GM12878 (cell line): ENCODE measurements around the gene RMC1. TPM values are rescaled to one million over a fixed set of nuclear protein-coding genes. Genes with fewer than 3 reads are reported as not detected.

ENCODE experiments used
- ATAC-seq: fragments of 200-7000 bp; cut with Tn5 transposase; 3 replicates; pipeline ENCODE4 v1.9.1; 2020; ENCODE audit warnings: mild to moderate bottlenecking, moderate library complexity
- BruUV-seq: library from RNA; stranded (reverse); fragments of 400-500 nt; replicated peaks from 2 replicates; lab custom pipeline; 2021; lab: Mats Ljungman, UMichigan
- CTCF ChIA-PET: fragments of 300-600 bp; sonication (Branson Sonifier 250); formaldehyde crosslinking; extraction: SDS; loops from one replicate; lab custom pipeline; 2021; ENCODE audit warnings: inconsistent platforms; lab: Yijun Ruan, JAX
- POLR2A ChIA-PET: fragments of 350-600 bp; formaldehyde crosslinking; extraction: SDS; loops from one replicate; lab custom pipeline; 2021; ENCODE audit warnings: inconsistent platforms; lab: Charles Lee
- RAD21 ChIA-PET: fragments of 300-600 bp; sonication (Branson Sonifier 250); formaldehyde crosslinking; loops from one replicate; lab custom pipeline; 2023; ENCODE audit warnings: antibody characterized with exemption; ENCODE audit not compliant: unreplicated experiment; lab: Charles Lee
- SMC1A ChIA-PET: fragments of 300-600 bp; sonication (Branson Sonifier 250); formaldehyde crosslinking; loops from one replicate; lab custom pipeline; 2023; ENCODE audit not compliant: unreplicated experiment, uncharacterized antibody; lab: Charles Lee
- DNase-seq: peaks from one replicate; pipeline ENCODE4 v3.0.0-alpha.2; 2011; ENCODE audit warnings: low read depth, low spot score
- FAIRE-seq: peaks from 3 replicates; lab custom pipeline; 2011; peaks lifted over from hg19 to GRCh38; lab: Jason Lieb, UNC
- H2AFZ ChIP-seq: 2 replicates; pipeline ENCODE4 v1.6.0; 2011; ENCODE audit warnings: low read depth, low read length, control low read depth; ENCODE audit not compliant: control insufficient read depth
- H3K27ac ChIP-seq: 2 replicates; pipeline ENCODE4 v1.5.1; 2011; ENCODE audit warnings: control low read depth; ENCODE audit not compliant: control insufficient read depth, insufficient read depth
- H3K27me3 ChIP-seq, 2 experiments: replicated peaks in 1 of 2; 2 replicates each; pipeline versions ENCODE4 v1.6.0 to v1.6.1; 2011; ENCODE audit warnings: low read length in 1 of 2; ENCODE audit not compliant: control insufficient read depth in 2 of 2, insufficient read depth in 2 of 2
- H3K36me3 ChIP-seq, 2 experiments: 2 replicates each; pipeline ENCODE4 v1.5.1; 2011; ENCODE audit warnings: low read length in 1 of 2; ENCODE audit not compliant: control insufficient read depth in 2 of 2, insufficient read depth in 2 of 2
- H3K4me1 ChIP-seq: 2 replicates; pipeline ENCODE4 v1.6.1; 2011; ENCODE audit warnings: mild to moderate bottlenecking, low read length, moderate library complexity, mixed read lengths; ENCODE audit not compliant: control insufficient read depth, insufficient read depth
- H3K4me2 ChIP-seq: 2 replicates; pipeline ENCODE4 v1.6.0; 2011; ENCODE audit warnings: control low read depth; ENCODE audit not compliant: control insufficient read depth, insufficient read depth
- H3K4me3 ChIP-seq: fragments of 200-600 bp; sonication (generic); 2 replicates; pipeline ENCODE4 v1.5.1; 2016
- H3K79me2 ChIP-seq: 2 replicates; pipeline ENCODE4 v1.6.0; 2011; ENCODE audit warnings: low read length; ENCODE audit not compliant: control insufficient read depth, insufficient read depth
- H3K9ac ChIP-seq: 2 replicates; pipeline ENCODE4 v1.8.0; 2011; ENCODE audit warnings: low read length, control low read depth, mixed read lengths; ENCODE audit not compliant: control insufficient read depth, insufficient read depth
- H3K9me3 ChIP-seq: replicated peaks from 3 replicates; pipeline ENCODE4 v1.5.1; 2011; ENCODE audit warnings: mild to moderate bottlenecking, low read length; ENCODE audit not compliant: control insufficient read depth, insufficient read depth
- H4K20me1 ChIP-seq: 2 replicates; pipeline ENCODE4 v1.6.0; 2011; ENCODE audit not compliant: control insufficient read depth, insufficient read depth
- BHLHE40 ChIP-seq, 2 experiments: fragments of 450-650 bp in 1 of 2; IDR thresholded peaks; 2 replicates each; pipeline ENCODE4 v1.6.1; 2011 to 2017; ENCODE audit warnings: low read depth in 2 of 2, borderline replicate concordance in 1 of 2, improper control_type of control experiment in 1 of 2, low read length in 1 of 2, mild to moderate bottlenecking in 1 of 2
- CBX5 ChIP-seq: sonication (generic); IDR thresholded peaks from 2 replicates; pipeline ENCODE4 v1.6.1; 2016; ENCODE audit warnings: low read depth, moderate library complexity, mild to moderate bottlenecking, inconsistent platforms
- CHD4 ChIP-seq: fragments of 200-600 bp; sonication (generic); IDR thresholded peaks from 2 replicates; pipeline ENCODE4 v1.6.1; 2016; ENCODE audit warnings: mild to moderate bottlenecking
- HSF1 ChIP-seq: fragments of 150-350 bp; IDR thresholded peaks from 2 replicates; pipeline ENCODE4 v1.6.1; 2014; ENCODE audit warnings: mild to moderate bottlenecking, low read depth, low read length
- KDM1A ChIP-seq: fragments of 200-600 bp; sonication (generic); IDR thresholded peaks from 2 replicates; pipeline ENCODE4 v1.6.1; 2016; ENCODE audit warnings: borderline replicate concordance
- NRF1 ChIP-seq: conservative IDR thresholded peaks from 2 replicates; pipeline ENCODE4 v1.6.1; 2011; ENCODE audit warnings: mild to moderate bottlenecking, low read depth, low read length, improper control_type of control experiment
- PML ChIP-seq: IDR thresholded peaks from 2 replicates; pipeline ENCODE4 v1.6.1; 2012; ENCODE audit warnings: low read length, inconsistent platforms
- RAD51 ChIP-seq: fragments of 450-650 bp; IDR thresholded peaks from 2 replicates; pipeline ENCODE4 v1.6.1; 2016; ENCODE audit warnings: moderate library complexity, mild to moderate bottlenecking, inconsistent platforms
- SKIL ChIP-seq: fragments of 450-650 bp; IDR thresholded peaks from 2 replicates; pipeline ENCODE4 v1.6.1; 2017; ENCODE audit warnings: mild to moderate bottlenecking, low read depth, inconsistent platforms; ENCODE audit not compliant: poor library complexity, severe bottlenecking
- SMARCA5 ChIP-seq: fragments of 450-650 bp; IDR thresholded peaks from 2 replicates; pipeline ENCODE4 v1.6.1; 2017; ENCODE audit warnings: mild to moderate bottlenecking
- TCF12 ChIP-seq: IDR thresholded peaks from 2 replicates; pipeline ENCODE4 v1.6.1; 2011; ENCODE audit warnings: low read depth, mild to moderate bottlenecking, low read length
- TCF7 ChIP-seq: IDR thresholded peaks from 2 replicates; pipeline ENCODE4 v1.6.1; 2014; ENCODE audit warnings: antibody characterized with exemption, borderline replicate concordance
- ZBTB11 ChIP-seq: fragments of 450-650 bp; formaldehyde crosslinking; IDR thresholded peaks from 2 replicates; pipeline ENCODE4 v1.5.0; 2022; ENCODE audit warnings: mild to moderate bottlenecking, missing genetic modification characterization
- ZNF217 ChIP-seq: fragments of 450-650 bp; IDR thresholded peaks from 2 replicates; pipeline ENCODE4 v1.6.1; 2017; ENCODE audit warnings: antibody characterized with exemption, mild to moderate bottlenecking
- WGBS: methylation state at CpG from one replicate; pipeline ENCODE4 v1.1.6; 2016; ENCODE audit warnings: low lambda C conversion rate; ENCODE audit not compliant: insufficient replicate concordance, insufficient coverage; ENCODE audit errors: missing lambda C conversion rate; 5-methylcytosine and 5-hydroxymethylcytosine counted together
- in situ Hi-C: fragments of 300-500 bp; cut with MboI; formaldehyde crosslinking; loops from 9 replicates; pipeline ENCODE4 v1.14.3; 2018; ENCODE audit warnings: mixed read lengths
- intact Hi-C: fragments of 100-400 bp; cut with micrococcal nuclease; formaldehyde crosslinking; loops from one replicate; pipeline ENCODE4 v1.14.2; 2022; ENCODE audit not compliant: unreplicated experiment
- polyA plus RNA-seq, 11 experiments: library from polyadenylated mRNA; depleted of rRNA in 4 of 11; unstranded in 6 of 11; stranded (reverse) in 5 of 11; fragments of >200 nt; fragmentation: Nextera tagmentation in 4 of 11; fragmentation: Illumina TruSeq in 1 of 11; extraction: Ambion mirVana in 4 of 11; extraction: Trizol in 1 of 11; gene quantifications; 1 replicate in 1 of 11; 2 replicates in 10 of 11; pipeline versions ENCODE4 v1.2.1 to v1.2.3, GENCODE V29; 2011 to 2016; ENCODE audit warnings: inconsistent platforms in 2 of 11, missing spikeins in 2 of 11, low read depth in 1 of 11
- total RNA-seq, 4 experiments: library from RNA; depleted of rRNA in 3 of 4; stranded (reverse); fragments of >200 nt in 3 of 4; fragmentation: Illumina TruSeq in 1 of 4; extraction: Trizol in 1 of 4; gene quantifications; 2 replicates each; pipeline versions ENCODE4 v1.2.1 to v1.2.3, GENCODE V29; 2013 to 2021
- TF ChIP-seq, protein P1 (sequence below): fragments of 450-650 bp; IDR thresholded peaks from 2 replicates; pipeline ENCODE4 v1.6.1; 2014; ENCODE audit warnings: mild to moderate bottlenecking

The RMC1 gene
- total and polyA plus RNA-seq, 10 of the 15 experiments (the other 5 are each of a cell fraction or from before 2014, with no cell fraction given), result 8.4 to 57.6 (median 42.5) TPM

- FAIRE-seq (peak; percentile 88), ATAC-seq (peak; percentile 55), DNase-seq (peak; percentile 16)
- Histone ChIP-seq H2AFZ (no peak overlapping the region), H3K4me1 (peaks cover 16% of the 10 kb centered on the region), H3K4me2 (0 out of 2 replicates have a peak overlapping the region, but pooled peaks have one; percentile 25), H3K9me3 (no peaks in the 10 kb centered on the region), H3K27me3 (no peaks in the 10 kb centered on the region), H3K27ac (peak overlapping the region; percentile 50), H4K20me1 (no peaks in the 10 kb centered on the region), H3K36me3 (peaks cover 29 to 61% of the 10 kb centered on the region in 2 experiments), H3K9ac (no peak overlapping the region; the same call in 1 of the 2 replicates), H3K79me2 (no peaks in the 10 kb centered on the region), H3K4me3 (no peak overlapping the region)
- ChIA-PET CTCF (interaction anchor here (0.7 to 1.4 kb wide), 5 partner anchors 28 to 300 kb away, joined by 3 to 5 read pairs (median 4); no protein-coding TSS in a partner anchor), POLR2A (interaction anchor here (0.6 to 0.8 kb wide), 2 partner anchors 20 to 395 kb away, joined by 4 to 5 read pairs; no protein-coding TSS in a partner anchor), SMC1A (interaction anchor here (0.8 to 2.2 kb wide), 6 partner anchors 9 to 99 kb away, joined by 3 to 6 read pairs (median 4); partner anchors contain the start of gene RIOK3), RAD21 (interaction anchor here (0.8 kb wide), 1 partner anchor 180 kb away, joined by 3 read pairs; no protein-coding TSS in a partner anchor)
- in situ Hi-C loops (no loop called here), intact Hi-C loops (no loop called here)
- 30% methylated on average over 12 of the region's 12 CpGs for WGBS
- no TSS peak for BruUV-seq
- TF ChIP-seq CHD4 (no peak), SKIL (no peak), NRF1 (no peak), TCF7 (no peak), CBX5 (no peak), ZBTB11 (CRISPR knock-in tag) (no peak), ZNF217 (no peak), RAD51 (no peak; the same call in 1 of the 2 replicates), PML (0 out of 2 replicates have a peak, but pooled peaks have one; percentile 31), BHLHE40 (IDR thresholded peaks at IDR 0.05; ENCODE audit: borderline replicate concordance in 1 of 2, low read depth in 2 of 2, low read length in 1 of 2) (peak; percentile 26 to 33; a peak in 2 of 4 replicates), HSF1 (no peak), TCF12 (no peak), KDM1A (no peak), SMARCA5 (no peak)
- TF ChIP-seq, protein P1, sequence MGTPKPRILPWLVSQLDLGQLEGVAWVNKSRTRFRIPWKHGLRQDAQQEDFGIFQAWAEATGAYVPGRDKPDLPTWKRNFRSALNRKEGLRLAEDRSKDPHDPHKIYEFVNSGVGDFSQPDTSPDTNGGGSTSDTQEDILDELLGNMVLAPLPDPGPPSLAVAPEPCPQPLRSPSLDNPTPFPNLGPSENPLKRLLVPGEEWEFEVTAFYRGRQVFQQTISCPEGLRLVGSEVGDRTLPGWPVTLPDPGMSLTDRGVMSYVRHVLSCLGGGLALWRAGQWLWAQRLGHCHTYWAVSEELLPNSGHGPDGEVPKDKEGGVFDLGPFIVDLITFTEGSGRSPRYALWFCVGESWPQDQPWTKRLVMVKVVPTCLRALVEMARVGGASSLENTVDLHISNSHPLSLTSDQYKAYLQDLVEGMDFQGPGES, result no peak
These were observed 20.3 kb downstream of the RMC1 start for GRCh38 chr18:23523429-23524212.
